Stimulated activated CD8-positive, alpha-beta memory T cell treated with anti-CD3 and anti-CD28 coated beads, Interleukin-12 subunit alpha, Interleukin-12 subunit beta, amount 100 ng/mL, for 24 hours (primary cell): ENCODE data around the gene BMPR1B.
"Not testable (repeated sequence)": the region's sequence is repeated elsewhere in the genome, so short reads cannot be mapped to it uniquely, and the experiment has no call there.

Experiments used
- DNase-seq: peaks from one replicate; pipeline ENCODE4 v3.0.0-alpha.2; 2020; ENCODE audit errors: extremely low read depth

The BMPR1B gene

GRCh38 chr4:94763005-94763404, 5.2 kb downstream of the BMPR1B start:
- no peak for DNase-seq

- DNase-seq = no peak
These were observed 5.7 kb downstream of the BMPR1B start for GRCh38 chr4:94763500-94763899.

GRCh38 chr4:94764069-94764468, 6.3 kb downstream of the BMPR1B start:
- no peak for DNase-seq

DNA sequence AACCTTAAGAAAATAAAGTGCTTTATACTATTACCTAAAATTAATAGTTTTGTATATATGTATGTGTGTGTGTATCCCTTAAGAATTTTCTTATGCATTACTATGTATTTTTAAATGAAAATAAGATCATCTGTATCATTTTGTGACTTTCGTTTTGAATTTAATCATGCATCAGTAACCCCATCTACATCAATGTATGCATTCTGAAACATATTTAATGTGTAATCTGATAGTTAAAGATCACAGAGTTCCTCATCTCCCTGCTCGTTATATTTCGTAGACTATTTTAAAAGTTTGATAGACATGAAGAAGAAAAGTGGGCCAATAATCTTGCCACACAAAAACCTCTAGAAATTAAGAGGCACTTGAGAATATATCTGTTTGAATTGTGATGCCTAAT, 7.4 kb downstream of the BMPR1B start:
- DNase-seq = no peak

- no peak for DNase-seq
These were observed 7.9 kb downstream of the BMPR1B start for GRCh38 chr4:94765648-94766047.

DNA sequence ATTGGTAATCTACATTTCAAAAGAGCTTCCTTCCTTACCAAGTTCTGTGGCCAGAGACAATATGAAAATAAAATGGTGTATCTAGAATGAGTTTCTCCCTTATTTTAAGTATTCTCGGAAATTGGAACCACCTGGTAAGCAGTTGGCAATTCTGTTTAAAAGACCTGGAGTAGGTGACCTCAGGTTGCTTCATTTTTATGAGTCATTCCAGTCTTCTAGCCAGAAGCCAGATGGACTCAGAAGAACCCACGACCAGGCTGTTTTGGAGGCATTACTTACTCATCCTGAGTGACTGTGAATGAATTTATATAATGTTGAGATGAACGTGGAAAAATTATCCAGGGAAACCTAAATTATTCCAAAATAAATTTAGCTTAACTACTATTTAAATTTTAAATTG, 9.1 kb downstream of the BMPR1B start:
- no peak for DNase-seq

GRCh38 chr4:94767446-94767845, 9.7 kb downstream of the BMPR1B start:
- no peak for DNase-seq

DNA sequence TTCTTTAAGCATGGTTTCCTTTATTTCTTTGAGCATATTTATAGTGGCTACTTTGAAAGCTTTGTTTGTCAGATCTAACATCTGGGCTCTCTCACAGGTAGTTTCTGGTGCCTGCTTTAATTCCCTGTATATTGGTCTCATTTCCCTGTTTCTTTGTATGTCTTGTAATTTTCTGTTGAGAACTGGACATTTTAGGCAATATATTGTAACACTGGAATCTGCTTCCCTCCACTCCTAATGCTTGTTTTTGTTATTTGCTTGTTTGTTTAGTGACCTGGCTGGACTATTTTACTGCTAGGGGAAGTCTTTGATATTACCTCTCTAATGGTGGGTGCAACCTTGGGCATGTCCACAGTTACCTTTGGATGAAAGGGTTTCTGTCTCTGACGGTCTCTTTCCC, 25.0 kb downstream of the BMPR1B start:
- DNase-seq = no peak

DNA sequence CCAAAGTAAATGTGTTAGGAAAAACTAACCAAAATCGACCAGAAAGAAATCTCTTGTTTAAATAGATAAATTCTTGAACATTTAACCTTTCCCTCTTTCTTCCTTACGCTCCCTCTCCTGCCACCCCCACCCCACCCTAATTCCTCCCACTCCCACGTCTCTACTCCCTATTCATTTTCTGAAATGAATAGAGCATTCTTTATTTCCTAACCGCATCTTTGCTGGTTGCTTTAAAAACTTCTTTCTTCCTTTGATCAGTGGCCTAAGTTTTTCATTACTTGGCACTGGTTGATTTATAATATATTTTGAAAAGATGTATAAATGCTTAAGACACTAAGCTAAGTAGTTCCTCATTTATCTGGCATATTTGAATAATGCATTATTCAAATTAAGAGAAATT, 33.9 kb downstream of the BMPR1B start:
- DNase-seq = no peak

- DNase-seq = no peak
These were observed 41.1 kb downstream of the BMPR1B start for GRCh38 chr4:94798808-94799207.

DNA sequence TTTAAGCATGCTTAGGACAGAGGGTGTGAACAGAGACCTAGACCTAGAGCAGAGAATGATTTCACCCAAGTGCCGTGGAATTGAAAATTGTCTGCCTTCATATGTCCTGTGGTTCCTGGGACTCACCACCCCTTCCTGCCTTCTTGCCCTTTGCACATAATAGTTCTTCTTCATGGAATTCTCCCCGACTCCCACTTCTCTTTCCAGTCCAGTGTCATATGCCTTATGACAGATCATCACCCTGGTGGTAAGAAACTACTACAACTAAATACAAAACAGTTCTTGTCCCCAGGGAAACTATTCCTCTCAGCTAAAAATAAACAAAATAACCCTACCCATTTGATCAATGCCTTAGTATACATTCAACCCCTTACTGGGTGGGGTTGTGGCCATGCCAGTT, 43.3 kb downstream of the BMPR1B start:
- DNase-seq = no peak

GRCh38 chr4:94802091-94802490, 44.3 kb downstream of the BMPR1B start:
- no peak for DNase-seq

DNA sequence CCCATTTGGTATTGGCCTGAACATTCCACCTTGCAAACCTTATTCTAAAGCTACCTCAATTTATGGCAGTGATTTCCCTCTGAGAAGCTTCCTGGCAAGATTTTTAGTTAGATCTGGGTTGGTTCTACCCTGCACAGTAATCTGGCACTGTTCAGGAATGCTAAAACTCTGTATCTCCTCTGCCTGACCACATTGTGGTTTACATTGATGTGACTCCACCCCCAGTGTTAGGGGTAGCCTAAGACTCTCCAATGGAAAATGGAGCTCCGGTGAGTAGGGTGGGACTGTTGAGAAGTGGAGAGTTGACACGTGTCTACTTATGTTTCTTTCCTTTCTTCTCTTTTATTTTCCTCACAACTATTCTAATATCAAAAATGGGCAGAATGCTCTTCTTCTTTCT, 45.4 kb downstream of the BMPR1B start:
- DNase-seq = no peak

DNA sequence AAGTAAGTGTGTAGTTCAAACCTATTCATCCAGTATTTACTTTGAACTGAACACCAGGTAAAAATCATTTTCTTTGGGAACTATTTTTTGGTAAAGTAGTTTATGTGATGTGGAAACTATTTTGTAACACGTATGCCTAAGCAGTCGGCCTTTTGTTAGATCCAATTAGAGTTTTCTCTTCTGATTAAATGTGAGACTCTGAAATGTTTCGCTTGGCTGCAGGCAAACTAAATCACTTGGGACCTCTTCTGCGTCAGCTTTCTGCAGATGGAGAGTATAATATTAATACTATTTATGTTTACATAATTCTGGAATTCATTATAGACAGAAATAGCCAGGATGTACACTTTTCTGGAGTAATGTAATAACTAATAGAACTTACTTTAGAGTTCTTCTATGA, 46.9 kb downstream of the BMPR1B start:
- no peak for DNase-seq

DNA sequence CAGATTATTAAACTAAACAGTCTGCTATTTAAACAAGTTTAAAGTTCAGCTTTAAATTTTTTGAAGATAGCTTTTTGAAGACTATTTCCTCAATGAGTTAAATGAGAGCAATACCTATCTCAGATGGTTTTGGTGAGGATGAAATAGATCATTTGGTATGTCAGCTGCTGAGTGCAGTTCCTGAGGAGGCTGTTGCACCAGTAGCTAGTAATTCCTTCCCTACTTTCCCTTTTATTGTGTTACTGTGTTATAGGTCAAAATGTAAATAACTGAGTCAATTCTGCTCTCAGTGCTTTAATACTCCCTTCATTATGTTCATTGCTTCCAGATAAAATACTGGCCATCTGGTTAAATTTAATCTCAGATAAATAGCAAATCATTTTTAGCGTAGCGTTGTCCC, 48.6 kb downstream of the BMPR1B start:
- DNase-seq = no peak

DNA sequence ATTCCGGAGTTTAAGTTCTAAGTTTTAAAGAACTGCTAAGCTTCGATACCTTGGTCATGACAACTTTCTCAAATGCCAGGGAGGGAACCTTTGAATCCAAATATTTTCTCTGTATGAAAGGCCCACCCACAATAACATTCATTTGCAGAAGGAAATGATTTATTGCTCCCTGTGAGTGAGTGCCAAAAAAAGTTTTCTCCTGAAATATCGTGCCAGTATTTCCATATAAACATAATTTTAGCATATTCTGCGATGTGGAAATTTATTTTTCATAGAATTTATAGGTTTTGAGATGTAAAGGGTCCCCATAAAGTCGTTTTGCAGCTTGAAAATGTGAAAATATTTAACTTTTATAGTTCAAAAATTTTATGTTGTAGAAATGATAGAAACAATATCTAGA, 53.9 kb downstream of the BMPR1B start:
- DNase-seq = no peak

DNA sequence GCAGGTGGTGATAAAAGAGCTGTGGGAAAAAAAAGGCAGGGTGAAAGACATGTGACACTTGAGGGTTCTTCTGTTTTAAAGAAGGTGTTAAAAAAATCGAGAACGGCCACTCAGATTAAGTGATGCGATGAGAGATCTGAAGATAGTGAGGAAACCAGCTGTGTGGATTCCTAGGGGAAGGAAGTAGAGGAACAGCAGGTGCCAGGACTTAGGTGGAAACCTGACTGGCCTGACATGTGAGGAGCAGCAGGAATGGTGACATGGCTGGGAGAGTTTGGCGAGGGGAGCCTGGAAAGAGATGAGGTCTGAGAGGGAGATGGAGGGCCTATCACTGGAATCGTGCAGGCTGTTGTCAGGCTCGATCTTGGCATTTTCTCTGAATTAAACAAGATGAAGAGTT, 55.5 kb downstream of the BMPR1B start:
- no peak for DNase-seq

GRCh38 chr4:94814237-94814636, 56.5 kb downstream of the BMPR1B start:
- no peak for DNase-seq

GRCh38 chr4:94819371-94820168, 61.8 kb downstream of the BMPR1B start:
- DNase-seq = no peak

DNA sequence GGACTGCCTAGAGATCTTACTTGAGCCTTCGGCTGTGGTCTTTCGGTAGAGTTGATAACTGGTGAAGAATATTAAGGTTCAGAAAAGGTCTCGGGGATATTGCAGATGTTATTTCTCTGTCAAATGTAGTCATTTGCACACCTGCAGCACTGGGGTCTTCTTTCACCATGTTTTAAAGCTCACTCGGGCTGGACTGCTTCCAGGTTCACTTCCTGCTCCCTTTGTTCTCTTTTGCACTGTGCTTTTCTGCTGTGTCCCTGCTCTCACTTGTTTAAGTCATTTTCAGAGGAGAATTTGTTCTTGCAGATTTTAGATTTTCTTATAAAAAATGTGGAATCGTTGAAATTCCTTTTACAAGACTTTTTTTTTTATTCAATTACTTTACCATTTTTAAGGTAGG, 68.5 kb downstream of the BMPR1B start:
- no peak for DNase-seq

DNA sequence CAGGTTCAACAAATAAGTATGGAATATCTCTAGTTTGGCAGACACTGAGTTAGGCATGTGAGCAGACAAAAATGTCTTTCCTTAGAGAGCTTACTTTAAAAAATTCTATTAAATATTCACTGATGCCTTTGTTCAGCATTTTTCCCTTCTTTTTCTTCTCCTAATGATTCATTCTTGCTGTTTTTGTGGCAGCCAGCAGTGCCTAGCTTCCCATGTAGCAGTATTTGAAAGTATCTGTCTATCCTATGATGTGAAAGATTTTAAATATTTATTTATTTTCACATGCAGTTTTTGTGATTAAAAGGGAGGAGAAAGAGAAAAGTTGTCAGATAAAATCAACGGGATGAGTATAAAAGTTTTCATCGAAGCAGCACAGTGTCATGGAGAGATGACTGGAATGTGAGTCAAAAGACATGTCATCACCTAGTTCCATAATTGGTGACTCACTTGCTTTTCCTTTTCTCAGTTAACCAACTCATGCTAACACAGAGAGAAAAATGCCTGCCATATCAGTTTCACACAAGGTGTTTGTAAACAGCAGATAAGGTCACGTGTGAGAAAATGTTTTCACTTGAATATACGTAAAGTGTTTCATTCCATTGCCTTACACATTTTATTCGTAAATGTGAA, 69.8 kb downstream of the BMPR1B start:
- DNase-seq = no peak

DNA sequence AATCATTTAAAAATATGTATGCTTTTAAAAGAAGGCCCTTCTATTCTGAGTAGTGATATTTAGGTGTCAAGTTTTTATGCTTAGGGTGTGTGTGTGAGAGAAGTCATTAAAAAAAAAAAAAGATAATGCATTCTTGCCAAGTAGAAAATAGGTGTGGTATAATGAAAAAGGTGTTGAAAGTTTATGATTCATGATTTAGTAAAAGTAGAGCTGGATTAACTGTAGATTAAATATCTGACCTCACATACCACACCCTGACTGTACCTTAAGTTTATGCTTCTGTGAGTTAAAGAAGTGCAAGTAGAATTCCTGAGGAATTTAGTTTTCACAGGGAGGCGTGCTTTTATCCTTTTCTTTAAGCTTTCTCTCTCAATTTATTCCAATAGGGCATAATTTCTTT, 71.1 kb downstream of the BMPR1B start:
- DNase-seq = no peak

DNA sequence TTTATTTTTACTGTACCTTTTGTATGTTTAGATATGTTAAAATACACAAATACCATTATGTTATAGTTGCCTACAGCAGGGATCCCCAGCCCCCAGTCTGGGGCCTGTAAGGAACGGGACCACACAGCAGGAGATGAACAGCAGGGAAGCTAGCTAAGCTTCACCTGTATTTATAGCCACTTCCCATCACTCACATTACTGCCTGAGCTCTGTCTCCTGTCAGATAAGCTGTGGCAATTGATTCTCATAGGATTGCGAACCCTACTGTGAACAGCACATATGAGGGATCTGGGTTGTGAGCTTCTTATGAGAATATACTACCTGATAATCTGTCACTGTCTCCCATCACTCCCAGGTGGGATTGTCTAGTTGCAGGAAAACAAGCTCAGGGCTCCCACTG, 73.9 kb downstream of the BMPR1B start:
- DNase-seq = no peak

DNA sequence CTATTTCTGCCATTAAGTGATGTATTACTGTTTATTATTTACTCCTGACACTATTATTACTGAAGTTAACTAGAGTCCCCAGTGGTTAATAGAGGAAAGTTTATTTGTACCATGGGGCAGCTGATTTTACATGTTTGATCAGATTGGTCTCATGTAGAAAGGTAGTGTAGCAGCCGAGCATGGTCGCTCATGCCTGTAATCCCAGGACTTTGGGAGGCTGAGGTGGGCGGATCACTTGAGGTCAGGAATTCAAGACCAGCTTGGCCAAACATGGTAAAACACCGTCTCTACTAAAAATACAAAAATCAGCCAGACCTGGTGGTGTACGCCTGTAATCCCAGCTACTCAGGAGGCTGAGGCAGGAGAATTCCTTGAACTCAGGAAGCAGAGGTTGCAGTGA, 74.6 kb downstream of the BMPR1B start:
- DNase-seq = not testable (repeated sequence)
